ENCODE measurements around the gene KNG1. TPM values are rescaled to one million over a fixed set of nuclear protein-coding genes. Genes with fewer than 3 reads are reported as not detected.

KNG1 gene
- total RNA-seq, 1 donor from 2014 or later = not detected

- Histone ChIP-seq H3K27me3 (ENCODE audit: insufficient read depth, low read length) (no peaks in the 10 kb centered on the region), H3K9me3 (ENCODE audit: insufficient read depth, low read depth, low read length) (no peaks in the 10 kb centered on the region), H3K4me3 (ENCODE audit: insufficient read depth, low read depth, low read length) (peak overlapping the region; percentile 100), H3K27ac (ENCODE audit: low read depth, low read length) (no peak overlapping the region), H3K4me2 (ENCODE audit: low read length) (peak overlapping the region; percentile 93), H4K20me1 (ENCODE audit: insufficient read depth, low read length) (peaks cover 80% of the 10 kb centered on the region), H3K4me1 (ENCODE audit: insufficient read depth, low read length) (peaks cover 20% of the 10 kb centered on the region), H3K79me2 (ENCODE audit: insufficient read depth, low read length) (peaks cover 59% of the 10 kb centered on the region), H3K9ac (ENCODE audit: low read length) (peak overlapping the region; percentile 100), H2AFZ (ENCODE audit: low read depth, low read length) (no peak overlapping the region), H3K36me3 (ENCODE audit: insufficient read depth, low read length) (peaks cover 57% of the 10 kb centered on the region)
- H3K4me1 Mint-ChIP-seq (ENCODE audit: low read depth, unreplicated experiment) = peaks cover 30% of the 10 kb centered on the region
- no peaks in the 10 kb centered on the region for H3K9me3 Mint-ChIP-seq (ENCODE audit: unreplicated experiment)
- H3K36me3 Mint-ChIP-seq (ENCODE audit: low read depth, unreplicated experiment) = peaks cover 38% of the 10 kb centered on the region
- H3K27me3 Mint-ChIP-seq (ENCODE audit: low read depth, unreplicated experiment) = no peaks in the 10 kb centered on the region
- TF ChIP-seq EZH2 (IDR thresholded peaks at IDR 0.05; ENCODE audit: insufficient read depth, low read length) = no peak
- TF ChIP-seq CTCF (IDR thresholded peaks at IDR 0.05; ENCODE audit: insufficient read depth, low read depth, low read length) = no peak
- FAIRE-seq (no peak), DNase-seq (ENCODE audit: low read depth) (no peak)
- peak overlapping the region; percentile 74 for H3K27ac Mint-ChIP-seq (ENCODE audit: unreplicated experiment)
- H3K4me3 Mint-ChIP-seq (ENCODE audit: unreplicated experiment) = peak overlapping the region; percentile 98
These were observed 70.7 kb downstream of the KNG1 start for GRCh38 chr3:186787642-186788481.

GRCh38 chr3:186788482-186789370 is 71.6 kb downstream of the KNG1 start:
- Mint-ChIP-seq H3K9me3 (ENCODE audit: unreplicated experiment) (no peaks in the 10 kb centered on the region), H3K27me3 (ENCODE audit: low read depth, unreplicated experiment) (no peaks in the 10 kb centered on the region), H3K36me3 (ENCODE audit: low read depth, unreplicated experiment) (peaks cover 35% of the 10 kb centered on the region), H3K4me1 (ENCODE audit: low read depth, unreplicated experiment) (peaks cover 30% of the 10 kb centered on the region), H3K4me3 (ENCODE audit: unreplicated experiment) (peak overlapping the region; percentile 98), H3K27ac (ENCODE audit: unreplicated experiment) (peak overlapping the region; percentile 74)
- no peak for DNase-seq (ENCODE audit: low read depth)
- Histone ChIP-seq H3K9ac (ENCODE audit: low read length) (peak overlapping the region; percentile 28), H3K4me2 (ENCODE audit: low read length) (peak overlapping the region; percentile 93), H3K36me3 (ENCODE audit: insufficient read depth, low read length) (peaks cover 57% of the 10 kb centered on the region), H2AFZ (ENCODE audit: low read depth, low read length) (no peak overlapping the region), H4K20me1 (ENCODE audit: insufficient read depth, low read length) (peaks cover 77% of the 10 kb centered on the region), H3K4me3 (ENCODE audit: insufficient read depth, low read depth, low read length) (no peak overlapping the region), H3K9me3 (ENCODE audit: insufficient read depth, low read depth, low read length) (no peaks in the 10 kb centered on the region), H3K27me3 (ENCODE audit: insufficient read depth, low read length) (no peaks in the 10 kb centered on the region), H3K4me1 (ENCODE audit: insufficient read depth, low read length) (peaks cover 20% of the 10 kb centered on the region), H3K27ac (ENCODE audit: low read depth, low read length) (no peak overlapping the region), H3K79me2 (ENCODE audit: insufficient read depth, low read length) (peaks cover 54% of the 10 kb centered on the region)
- no peak for FAIRE-seq
- no peak for TF ChIP-seq CTCF (IDR thresholded peaks at IDR 0.05; ENCODE audit: insufficient read depth, low read depth, low read length)
- no peak for TF ChIP-seq EZH2 (IDR thresholded peaks at IDR 0.05; ENCODE audit: insufficient read depth, low read length)

Data from astrocyte (in vitro differentiated cells and primary cell).